AG08396 (cell line): Measurements from ENCODE around the gene CADPS.

Source experiments
- DNase-seq: peaks from one replicate; pipeline ENCODE4 v3.0.0; 2012; ENCODE audit warnings: low spot score, mixed read lengths

Gene CADPS

DNA sequence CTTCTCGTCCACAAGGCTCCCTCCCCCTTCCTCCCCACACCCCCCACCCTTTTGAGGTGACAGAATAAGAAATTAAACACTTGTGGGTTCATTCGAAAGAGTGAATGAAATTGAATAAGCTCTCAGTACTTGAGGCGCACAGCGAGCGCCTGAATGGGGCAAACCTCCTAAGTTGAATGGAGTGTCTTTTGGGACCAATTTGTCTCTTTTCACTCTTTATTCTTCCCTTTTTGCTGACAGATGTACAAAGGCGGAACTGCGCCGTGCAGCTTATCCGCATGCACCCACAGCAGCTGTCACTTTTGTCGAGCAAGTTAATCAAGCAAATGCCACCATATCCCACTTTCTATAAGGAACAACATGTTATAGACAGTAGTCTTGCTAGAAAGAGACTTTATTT, 454.0 kb downstream of the CADPS start:
- no peak for DNase-seq

DNA sequence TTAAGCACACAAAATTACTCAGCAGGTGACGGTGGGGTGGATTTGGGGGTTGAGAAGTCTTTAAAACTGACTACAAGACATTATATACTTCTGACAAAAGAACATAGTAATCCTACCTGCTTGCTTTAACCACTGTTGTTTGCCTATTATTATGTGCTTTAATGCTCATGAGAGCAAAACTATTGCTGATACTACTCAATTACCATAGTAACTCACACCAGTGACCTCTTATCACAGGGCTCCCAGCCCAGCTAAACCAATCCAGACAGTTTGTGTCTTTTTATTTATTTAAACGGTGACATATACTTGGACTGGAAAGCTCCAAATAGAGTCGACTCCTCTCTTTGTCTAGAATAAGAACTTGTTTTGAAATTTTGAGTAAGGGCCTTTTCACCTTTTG, 459.1 kb downstream of the CADPS start:
- DNase-seq: no peak

DNA sequence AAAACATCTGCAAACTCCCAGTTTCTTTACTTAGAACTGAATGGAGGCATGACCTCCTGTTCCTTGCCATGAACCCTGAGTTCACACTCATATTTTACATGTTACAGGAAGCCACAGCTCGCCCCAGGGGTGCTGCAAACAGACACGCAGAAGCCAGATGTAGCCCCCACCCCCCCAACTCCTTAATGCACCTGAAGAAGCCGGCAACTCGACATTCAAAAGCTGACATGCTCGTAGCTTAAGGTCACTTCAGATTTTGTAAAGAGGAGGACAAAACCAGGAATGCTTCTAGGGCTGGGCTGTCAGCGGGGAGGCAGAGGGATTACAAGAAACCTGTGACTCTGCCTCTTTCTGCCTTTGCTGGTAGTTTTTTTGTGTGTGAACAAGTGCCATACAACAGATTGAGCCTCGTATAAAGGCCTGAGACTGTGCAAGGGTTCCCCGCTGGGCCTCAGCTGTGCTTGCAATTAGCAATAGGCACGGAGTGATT, 459.9 kb downstream of the CADPS start:
- no peak for DNase-seq

DNA sequence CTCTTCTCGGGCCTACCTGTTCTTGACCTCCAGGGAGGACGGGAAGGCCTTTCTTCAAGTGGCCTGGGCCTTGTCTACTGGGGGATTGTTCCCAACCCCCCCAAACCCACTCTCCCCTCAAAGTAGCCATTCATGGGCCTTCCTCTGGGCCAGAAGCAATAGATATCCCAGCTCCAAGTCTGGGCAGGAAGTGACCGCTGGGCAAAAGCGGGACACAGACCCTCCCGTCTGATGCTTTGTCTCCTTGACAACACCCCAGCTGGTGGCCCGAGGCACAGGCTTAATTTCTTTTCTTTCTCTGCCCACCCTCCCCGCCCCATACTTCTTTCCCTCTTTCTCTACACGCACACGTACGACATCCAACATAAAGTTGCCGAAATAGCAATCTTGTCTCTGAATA, 460.4 kb downstream of the CADPS start:
- no peak for DNase-seq

DNA sequence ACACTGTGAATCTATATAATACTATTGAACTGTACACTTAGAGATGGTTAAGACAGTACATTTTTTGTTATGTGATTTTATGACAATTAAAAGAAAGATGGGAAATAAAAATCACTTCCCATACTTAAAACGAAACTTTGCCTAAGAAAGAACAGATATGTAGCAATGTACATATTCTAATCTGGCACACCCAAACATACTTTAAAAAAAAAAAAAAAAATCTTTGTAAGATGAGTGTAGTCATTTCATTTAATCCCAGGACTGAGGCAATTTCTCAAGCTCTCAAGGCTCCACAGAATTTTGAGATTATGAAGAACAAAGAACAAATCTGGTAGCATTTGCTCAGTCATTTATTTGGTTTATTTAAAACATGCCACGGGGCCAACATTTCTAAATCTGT, 461.5 kb downstream of the CADPS start:
- DNase-seq: no peak

DNA sequence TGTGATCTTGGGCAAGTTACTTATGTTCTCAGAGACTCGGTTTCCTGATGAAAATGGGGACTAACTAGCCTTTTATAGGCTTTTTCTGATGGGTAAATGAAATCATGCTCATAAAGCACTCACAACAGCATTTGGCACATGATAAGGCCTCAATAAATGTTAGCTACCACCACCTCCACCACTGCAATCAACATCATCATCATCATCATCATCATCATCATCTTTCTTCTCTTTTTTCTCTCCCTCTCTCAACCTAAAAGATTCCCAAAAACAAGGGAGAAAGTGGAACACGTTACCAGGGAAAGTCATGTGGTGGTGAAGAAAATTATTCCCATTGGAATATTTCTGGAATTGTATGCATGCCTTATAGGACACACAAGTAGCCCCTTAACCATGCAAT, 468.3 kb downstream of the CADPS start:
- no peak for DNase-seq

DNA sequence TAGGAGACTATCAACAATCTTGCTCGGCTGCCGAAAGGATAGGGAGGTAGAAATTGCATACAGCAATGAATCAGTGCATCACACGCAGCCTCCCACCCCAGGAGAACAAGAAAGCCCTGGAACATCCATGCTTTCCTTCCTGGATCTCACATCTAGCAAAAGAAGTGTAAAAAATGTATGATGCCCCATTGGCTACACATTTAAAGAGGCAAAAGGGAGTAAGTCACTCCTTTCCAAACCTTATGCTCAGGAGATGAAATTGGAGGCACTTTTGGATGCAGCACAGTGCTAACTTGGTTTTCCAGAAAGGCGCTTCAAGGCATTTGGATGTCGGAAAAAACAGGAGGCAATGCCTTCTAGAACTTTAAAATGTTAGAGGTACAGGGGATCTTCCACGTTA, 469.6 kb downstream of the CADPS start:
- no peak for DNase-seq

DNA sequence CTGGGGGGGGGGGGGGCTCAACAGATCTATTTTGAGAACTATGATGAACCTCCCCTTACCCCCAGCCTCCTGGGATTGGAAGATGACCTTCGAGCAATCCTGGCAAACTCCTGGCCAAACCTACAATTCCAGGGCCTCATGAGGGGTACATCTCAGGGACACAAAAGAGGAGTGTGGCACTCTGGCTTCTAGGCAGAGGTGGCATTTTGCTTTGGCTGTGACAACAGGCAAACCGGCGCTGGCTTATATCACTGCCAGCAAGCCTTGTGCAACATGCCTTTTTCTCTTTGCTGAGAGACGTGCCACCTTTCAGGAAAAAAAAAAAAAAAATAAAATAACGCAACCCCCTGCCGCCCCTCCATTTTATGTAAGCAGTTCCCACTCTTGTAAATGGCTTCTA, 470.1 kb downstream of the CADPS start:
- no peak for DNase-seq

DNA sequence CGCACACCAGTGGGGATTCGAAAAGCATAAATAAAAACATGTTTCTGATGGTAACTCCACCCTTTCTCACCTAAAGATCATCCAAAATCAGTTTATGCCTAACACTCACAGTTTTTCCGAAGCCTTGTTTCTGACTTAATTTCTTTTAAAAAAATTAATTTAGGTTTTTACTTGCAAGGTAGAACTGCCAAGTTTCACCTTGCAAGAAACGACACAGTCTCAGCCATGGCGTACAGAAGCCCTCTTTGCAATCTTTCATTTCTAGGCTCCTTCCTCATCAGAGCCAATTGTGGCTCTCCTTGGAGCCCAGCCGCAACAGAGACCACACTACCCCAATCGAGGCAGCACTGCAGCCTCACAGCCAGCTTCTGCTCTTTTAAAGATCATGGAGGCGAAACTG, 470.9 kb downstream of the CADPS start:
- no peak for DNase-seq

DNA sequence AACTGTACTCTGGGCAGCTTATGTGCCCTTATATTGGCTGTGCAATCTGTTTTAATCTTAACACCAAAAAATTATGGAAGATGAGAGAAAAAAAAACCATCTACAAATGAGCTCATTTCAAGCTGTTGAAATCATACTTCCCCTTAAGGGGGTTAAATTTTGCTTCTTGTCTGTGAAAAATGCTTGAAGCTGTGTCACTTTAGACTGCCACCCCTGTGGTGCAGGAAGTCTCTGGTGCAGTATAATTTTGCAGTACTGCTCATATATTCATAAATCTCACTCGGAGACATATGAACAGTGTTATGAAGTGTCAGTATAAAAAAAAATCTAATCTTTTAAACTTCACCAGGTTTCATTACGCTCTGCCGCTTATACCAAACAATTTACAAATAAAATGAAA, 471.5 kb downstream of the CADPS start:
- DNase-seq: no peak

DNA sequence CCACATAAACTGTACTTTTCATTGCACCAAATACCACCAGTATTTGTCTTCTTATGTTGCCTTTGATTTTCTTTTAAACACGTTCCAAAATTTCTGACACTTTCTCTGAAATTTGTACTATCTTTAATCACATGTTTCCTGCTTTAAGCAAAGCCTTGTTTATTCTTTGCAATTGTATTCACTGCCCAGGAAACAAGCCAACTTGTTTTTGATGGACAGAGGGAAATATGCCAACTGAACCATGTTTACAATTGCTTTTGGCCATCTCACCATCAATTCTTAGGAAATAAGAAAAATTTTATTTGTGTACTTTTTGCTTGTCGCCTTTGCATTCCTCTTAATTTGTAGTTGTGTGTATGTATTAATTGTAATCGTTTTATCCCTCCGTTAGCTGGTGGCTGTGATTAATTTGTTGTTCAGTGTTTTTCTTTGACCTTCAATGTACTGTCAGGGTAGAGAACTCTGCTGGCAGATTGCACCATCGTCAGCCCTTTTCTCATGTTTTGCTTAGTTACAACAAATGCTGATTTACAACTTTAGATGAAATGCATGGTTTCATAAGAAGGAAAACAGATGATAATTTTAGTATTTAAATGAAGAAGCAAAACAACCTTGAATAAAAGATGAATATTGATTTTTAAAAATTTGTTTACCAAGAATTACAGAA, 482.5 kb downstream of the CADPS start:
- DNase-seq: no peak

DNA sequence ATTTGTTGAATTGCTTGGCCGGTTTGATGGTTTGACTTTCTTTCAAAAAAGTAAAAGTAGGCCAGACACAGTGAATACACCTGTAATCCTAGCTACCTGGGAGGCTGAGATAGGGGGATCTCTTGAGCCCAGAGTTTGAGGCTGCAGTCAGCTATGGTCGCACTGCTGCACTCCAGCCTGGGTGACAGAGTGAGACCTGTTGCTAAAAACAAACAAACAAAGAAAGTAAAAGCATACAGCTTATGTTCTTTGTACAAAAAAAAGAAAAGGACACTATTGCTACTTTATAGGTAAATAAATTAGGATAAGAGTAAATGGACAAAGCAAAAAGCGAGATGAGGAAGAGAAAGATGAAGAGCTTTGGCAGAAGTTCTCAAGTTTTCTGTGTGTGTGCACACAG, 488.0 kb downstream of the CADPS start:
- no peak for DNase-seq

DNA sequence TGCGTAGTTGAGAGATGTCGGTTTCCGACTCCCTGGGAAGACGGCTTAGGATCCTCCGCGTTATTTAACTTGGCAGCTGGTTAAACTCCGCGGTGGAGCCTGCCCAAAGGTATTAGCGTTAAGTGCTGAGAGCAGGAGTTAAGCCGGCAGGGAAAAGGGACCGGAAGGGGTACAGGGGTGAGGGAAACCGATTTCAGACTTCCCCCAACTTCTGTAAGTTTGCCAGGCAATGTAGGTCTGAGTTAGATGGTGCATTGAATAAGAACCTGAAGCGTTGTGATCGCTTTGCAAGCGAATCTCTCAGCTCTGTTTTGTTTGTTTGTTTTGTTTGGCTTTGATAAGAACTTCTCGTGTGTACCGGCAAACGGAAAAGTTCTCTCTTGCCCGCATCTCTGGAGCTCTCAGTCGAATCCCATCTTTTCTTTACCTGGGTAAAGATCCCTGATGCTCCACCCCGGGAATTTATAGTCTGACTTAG, 495.9 kb downstream of the CADPS start:
- no peak for DNase-seq

DNA sequence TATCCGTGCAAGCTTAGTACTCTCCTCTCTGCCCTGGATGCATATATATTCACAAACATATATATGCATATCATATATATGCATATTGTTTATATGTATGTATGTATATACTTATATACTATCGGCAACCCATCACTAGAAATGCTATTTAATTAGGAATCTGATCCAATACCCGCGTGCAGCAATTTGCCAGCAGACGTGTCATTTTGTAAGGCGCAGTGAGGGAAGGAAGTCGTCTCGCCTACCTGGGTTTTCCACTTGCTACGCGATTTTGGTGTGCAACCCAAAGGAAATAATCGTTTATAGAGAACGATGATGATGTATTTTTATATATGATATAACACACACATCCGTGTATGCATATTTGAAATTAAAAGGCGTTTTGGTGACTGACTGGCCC, 496.3 kb downstream of the CADPS start:
- DNase-seq: no peak

DNA sequence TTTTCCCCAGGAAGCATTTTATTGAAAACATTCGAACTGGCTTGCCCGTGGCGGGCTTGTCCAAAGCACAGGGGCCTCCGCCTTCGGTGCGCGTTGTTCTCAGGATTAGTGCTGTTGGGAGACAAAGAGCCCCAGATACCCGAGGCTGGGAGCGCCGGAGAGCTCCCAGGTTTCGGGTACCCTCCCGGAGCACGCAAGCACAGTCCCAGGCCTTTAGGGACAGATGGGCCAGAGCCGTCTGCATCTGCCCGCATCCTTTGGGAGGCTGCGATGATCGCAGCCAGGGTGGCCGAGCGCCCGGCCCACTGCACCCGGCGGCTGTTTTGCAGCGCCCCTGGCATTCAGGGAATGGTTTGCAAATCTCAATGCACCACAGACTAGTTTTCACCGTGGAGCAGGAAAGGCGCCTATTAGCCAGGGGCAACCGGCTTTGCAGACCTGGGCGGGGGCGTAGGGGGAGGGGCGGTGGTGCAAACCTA, 496.9 kb downstream of the CADPS start:
- DNase-seq: no peak

DNA sequence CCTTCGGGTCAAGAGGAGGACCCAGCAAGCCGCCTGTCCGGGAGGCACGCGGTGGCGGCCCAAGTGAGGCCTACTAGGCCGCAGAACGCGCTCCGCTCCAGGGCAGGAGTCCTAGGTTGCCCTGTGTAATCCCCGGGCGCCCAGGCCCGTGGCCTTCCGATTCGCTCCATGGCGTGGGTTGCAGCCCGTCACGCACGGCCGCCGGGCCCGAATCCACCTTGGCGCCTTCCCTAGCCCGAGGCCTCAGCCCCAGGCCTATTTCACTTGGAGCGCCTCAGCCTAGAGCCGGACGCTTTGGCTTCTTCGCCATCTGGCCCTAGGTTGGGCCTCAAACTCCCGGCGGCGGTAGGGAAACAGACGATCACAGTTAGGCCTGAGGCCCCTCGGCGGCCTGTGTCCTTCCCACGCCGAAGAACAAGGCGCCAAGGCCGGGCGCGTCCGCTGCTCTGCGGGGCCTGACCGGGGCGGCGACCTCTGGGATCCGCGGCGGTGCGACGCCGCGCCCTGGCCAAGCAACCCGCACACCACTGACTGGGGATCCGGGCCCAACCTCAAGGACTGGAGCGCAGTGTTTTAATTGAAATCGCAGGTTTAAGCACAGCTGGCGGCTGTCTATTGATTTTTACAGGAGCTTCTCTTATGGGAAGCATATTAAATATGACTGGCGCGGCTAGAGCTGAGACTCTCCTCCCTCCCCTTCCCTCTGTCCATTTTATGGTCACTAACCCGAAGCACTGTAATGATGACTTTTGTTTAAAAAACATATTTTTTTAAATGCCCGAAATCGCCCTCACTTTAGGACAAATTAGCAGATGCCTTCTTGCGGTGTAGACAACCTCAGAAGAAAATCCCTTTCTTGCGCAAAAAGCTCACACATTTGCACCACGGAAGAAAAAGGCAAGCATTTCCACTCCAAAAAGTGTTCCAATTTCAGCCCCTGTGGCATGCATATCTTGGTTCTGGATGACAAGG, 498.0 kb downstream of the CADPS start:
- DNase-seq: no peak

DNA sequence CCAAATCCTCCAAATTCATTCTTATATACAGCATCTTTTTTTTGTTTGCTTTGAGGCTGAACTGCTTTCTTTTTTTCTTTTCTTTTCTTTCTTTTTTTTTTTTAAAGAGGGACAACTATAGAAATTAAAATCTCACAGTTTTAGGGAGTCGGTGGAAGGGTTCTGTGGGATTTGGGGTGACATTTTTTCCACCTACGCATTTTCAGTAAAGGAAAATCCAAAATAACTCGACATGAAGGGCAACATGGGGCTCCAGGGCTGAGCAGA, 498.8 kb downstream of the CADPS start:
- DNase-seq: no peak

DNA sequence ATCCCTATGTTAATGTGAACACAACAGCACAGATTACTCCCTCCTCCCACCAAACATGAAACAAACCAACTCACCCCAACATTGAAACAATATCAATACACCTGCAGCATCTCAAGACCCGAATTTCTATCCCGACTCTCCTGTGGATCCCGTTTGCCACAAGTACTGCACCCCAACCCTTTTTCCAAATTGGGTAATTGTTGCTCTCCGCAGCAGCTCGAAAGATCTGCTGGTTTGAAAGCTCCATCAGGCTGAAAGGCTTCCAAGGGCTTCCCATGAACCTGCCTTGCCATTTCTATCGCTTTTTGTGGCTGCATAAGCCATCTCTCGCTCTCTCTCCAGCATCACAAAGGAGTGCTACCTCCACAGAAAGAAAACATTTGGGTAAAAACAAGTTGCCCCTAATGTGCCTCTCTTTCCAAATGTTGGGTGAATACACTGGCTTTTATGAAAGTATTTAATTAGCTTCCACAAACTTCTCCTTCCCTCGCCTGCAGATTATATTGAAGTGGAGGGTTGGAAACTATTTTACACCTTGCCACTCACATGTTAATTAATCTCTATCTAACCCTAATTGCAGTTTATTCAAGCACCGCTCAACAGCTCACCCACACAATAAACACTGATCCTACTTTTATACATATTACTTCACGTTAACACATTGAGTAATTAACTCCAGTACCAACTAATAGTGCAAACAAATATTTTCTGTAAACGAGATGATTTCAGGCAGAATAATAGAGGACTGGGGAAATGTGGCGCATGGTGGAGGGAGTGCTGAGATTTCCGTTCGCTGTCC, 499.4 kb downstream of the CADPS start:
- no peak for DNase-seq

DNA sequence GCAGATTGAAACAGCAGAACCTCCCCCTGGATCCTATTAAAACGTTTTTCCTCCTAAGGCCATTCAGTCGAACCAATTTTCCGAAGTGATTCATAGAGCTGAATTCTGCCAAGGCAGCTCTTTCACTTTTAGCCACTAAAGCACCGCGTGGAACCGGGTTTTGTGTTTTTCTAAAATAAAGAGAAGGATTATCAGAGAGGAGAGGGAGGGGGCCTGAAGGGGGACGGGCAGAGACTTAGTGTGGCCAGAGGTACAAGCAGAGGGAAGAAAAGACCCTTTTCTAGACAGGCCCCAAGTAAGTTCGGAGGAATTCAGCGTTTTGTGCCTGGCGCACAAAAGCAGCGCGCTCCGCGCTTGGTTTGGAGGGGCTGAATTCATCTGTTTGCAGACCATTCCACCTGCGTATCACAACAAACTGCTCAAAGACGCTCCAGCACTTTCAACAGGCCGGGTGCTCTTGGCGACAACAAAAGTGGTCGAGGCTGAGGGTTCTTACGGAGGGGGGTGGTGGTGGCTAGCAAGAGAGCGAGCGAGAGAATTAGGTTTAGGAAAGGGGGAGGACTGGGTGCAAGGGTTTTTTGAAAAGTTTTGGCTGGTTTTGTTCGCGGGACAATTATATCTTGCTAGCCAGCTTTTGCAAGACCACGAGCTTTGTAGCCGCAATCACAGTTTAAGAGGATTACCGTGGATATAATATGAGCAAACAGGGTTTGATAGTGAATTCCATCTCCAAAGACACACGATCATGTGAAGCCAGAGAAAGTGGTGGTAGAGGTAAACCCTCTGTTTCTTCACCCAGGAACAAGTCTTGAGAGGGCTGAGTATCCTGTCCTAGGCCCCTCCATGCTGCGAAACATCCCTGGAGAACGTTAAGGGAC, 500.6 kb downstream of the CADPS start:
- DNase-seq: peak; percentile 50

DNA sequence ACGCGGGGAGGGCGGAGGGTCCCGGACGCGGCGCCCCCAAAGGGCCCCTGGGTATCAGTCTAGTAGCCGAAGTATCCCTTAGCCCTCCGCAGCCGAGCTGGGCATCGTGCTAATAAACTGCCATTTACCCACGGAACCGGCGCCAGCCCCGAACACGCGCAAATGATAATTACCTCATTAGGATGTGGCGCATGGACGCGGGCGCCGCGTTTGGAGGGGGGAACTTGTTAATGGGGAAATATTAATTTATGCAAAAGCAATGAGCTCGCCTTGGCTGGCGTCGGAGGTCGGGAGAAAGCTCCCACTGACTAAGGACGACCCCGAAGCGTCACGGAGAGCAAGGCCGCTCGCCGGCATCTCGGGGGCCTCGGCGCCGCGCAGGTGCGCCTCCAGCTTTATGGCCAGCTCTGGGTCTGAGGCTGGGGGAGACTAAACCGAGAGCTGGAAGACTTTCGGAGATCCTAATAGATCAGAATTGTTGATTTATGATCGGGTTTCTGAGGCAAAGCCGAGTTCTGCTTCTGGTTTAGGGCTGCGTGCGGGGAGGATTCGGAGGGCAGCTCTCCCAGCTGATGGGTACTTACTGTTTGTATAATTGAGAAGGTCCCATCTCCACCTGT, 501.4 kb downstream of the CADPS start:
- DNase-seq: no peak

DNA sequence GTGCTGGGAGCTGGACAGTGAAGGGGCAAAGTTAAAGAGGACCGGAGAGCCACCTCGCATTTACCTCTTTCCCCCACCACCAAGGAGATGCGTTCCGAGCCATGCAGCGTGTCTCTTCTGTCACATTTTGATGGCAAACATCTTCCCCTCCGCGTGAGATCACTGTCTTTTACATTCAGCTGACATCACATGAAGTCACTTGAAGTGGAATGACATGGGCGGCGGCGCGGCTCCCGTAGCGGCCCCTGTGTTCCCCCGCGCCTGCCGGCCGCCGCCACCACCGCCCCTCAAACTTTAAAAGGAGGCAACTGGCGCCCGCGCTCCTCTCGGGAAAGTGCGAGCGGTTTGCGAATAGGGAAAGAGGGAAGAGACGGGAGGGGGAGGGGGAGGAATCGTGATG, 502.0 kb downstream of the CADPS start, which contains the start of gene FEZF2:
Gene FEZF2, minus strand, starts transcription at position 336 of the 400 bp plus-strand sequence. CDS start 682 bp downstream, outside the sequence.
- no peak for DNase-seq
